Measurements from ENCODE around the gene SPOCD1. TPM values are rescaled to one million over a fixed set of nuclear protein-coding genes. Genes with fewer than 3 reads are reported as not detected.

The SPOCD1 gene
- total and polyA plus RNA-seq, 10 donors: 0.74 to 5.0 (median 3.0) TPM

- no peak overlapping the region for H3K4me3 ChIP-seq
- TF ChIP-seq CTCF (IDR thresholded peaks at IDR 0.05 in 8 of 11, conservative IDR thresholded peaks at IDR 0.05 in 3 of 11) (no peak), POLR2AphosphoS5 (IDR thresholded peaks at IDR 0.05) (no peak), POLR2A (IDR thresholded peaks at IDR 0.05) (no peak)
- WGBS, 5 donors: 86 to 98% (median 88%) methylated on average over 8 to 10 of the region's 10 CpGs
- intact Hi-C loops (cut with DNase I; ENCODE audit: low total_unique reads): no loop called here
- H3K27ac ChIP-seq: peak overlapping the region in 1 of 8 donors; percentile 78
- no peaks in the 10 kb centered on the region for H3K9me3 ChIP-seq
- no peak for DNase-seq
- H3K4me1 ChIP-seq: peaks cover 12 to 72% (median 36%) of the 10 kb centered on the region in 6 donors
- H3K27me3 ChIP-seq (replicated peaks in 1 of 7): no peaks in the 10 kb centered on the region
- H3K36me3 ChIP-seq: no peaks in the 10 kb centered on the region
Measured at GRCh38 chr1:31830065-31830464, 14.2 kb upstream of the SPOCD1 start.

- Histone ChIP-seq H3K27me3 (replicated peaks in 1 of 7) (no peaks in the 10 kb centered on the region), H3K36me3 (no peaks in the 10 kb centered on the region), H3K9me3 (no peaks in the 10 kb centered on the region), H3K4me1 (peaks cover 12 to 74% (median 39%) of the 10 kb centered on the region in 6 donors), H3K27ac (peak overlapping the region in 1 of 8 donors; percentile 89), H3K4me3 (no peak overlapping the region)
- intact Hi-C loops (cut with DNase I; ENCODE audit: low total_unique reads): no loop called here
- DNase-seq: no peak
- 91 to 96% (median 92%) methylated on average over 15 of the region's 15 CpGs for WGBS, 5 donors
- TF ChIP-seq POLR2AphosphoS5 (IDR thresholded peaks at IDR 0.05): no peak
- TF ChIP-seq CTCF (IDR thresholded peaks at IDR 0.05 in 8 of 11, conservative IDR thresholded peaks at IDR 0.05 in 3 of 11): no peak
- TF ChIP-seq POLR2A (IDR thresholded peaks at IDR 0.05): no peak
Measured at GRCh38 chr1:31828926-31829690, 13.3 kb upstream of the SPOCD1 start.

GRCh38 chr1:31828341-31828740, 12.5 kb upstream of the SPOCD1 start:
- Histone ChIP-seq H3K4me1 (peaks cover 12 to 81% (median 40%) of the 10 kb centered on the region in 6 donors), H3K27ac (peak overlapping the region in 6 of 8 donors; percentile 81 to 93 (median 88)), H3K9me3 (no peaks in the 10 kb centered on the region), H3K36me3 (no peaks in the 10 kb centered on the region), H3K4me3 (no peak overlapping the region), H3K27me3 (replicated peaks in 1 of 7) (no peaks in the 10 kb centered on the region)
- intact Hi-C loops (cut with DNase I; ENCODE audit: low total_unique reads): no loop called here
- DNase-seq: no peak
- WGBS, 5 donors: 45 to 64% (median 51%) methylated on average over 8 of the region's 8 CpGs
- TF ChIP-seq POLR2A (IDR thresholded peaks at IDR 0.05): no peak
- TF ChIP-seq POLR2AphosphoS5 (IDR thresholded peaks at IDR 0.05): no peak
- TF ChIP-seq CTCF (IDR thresholded peaks at IDR 0.05 in 8 of 11, conservative IDR thresholded peaks at IDR 0.05 in 3 of 11): no peak

- DNase-seq: no peak
- TF ChIP-seq POLR2A (IDR thresholded peaks at IDR 0.05) (no peak), POLR2AphosphoS5 (IDR thresholded peaks at IDR 0.05) (no peak), CTCF (IDR thresholded peaks at IDR 0.05 in 8 of 11, conservative IDR thresholded peaks at IDR 0.05 in 3 of 11) (no peak)
- Histone ChIP-seq H3K36me3 (no peaks in the 10 kb centered on the region), H3K4me3 (no peak overlapping the region), H3K27me3 (replicated peaks in 1 of 7) (no peaks in the 10 kb centered on the region), H3K4me1 (peaks cover 12 to 57% (median 32%) of the 10 kb centered on the region in 6 donors), H3K27ac (peak overlapping the region in 1 of 8 donors; percentile 89), H3K9me3 (no peaks in the 10 kb centered on the region)
- intact Hi-C loops (cut with DNase I; ENCODE audit: low total_unique reads): no loop called here
- 97 to 100% (median 98%) methylated on average over 4 of the region's 4 CpGs for WGBS, 5 donors
Measured at GRCh38 chr1:31823780-31824179, 8.0 kb upstream of the SPOCD1 start.

Measured in spleen (tissue), 11 donors.